ENCODE measurements around the gene RAB11FIP4. TPM values are rescaled to one million over a fixed set of nuclear protein-coding genes. Genes with fewer than 3 reads are reported as not detected.

The RAB11FIP4 gene
- total and polyA plus RNA-seq, 2 of the 13 experiments (the other 11 are each of a cell fraction or from before 2014, with no cell fraction given): 28.0 to 89.3 TPM

- no peak for TF ChIP-seq MLXIP (CRISPR knock-in tag; IDR thresholded peaks at IDR 0.05; ENCODE audit: borderline replicate concordance)
- no peak for TF ChIP-seq TBL1XR1 (IDR thresholded peaks at IDR 0.05; ENCODE audit: borderline replicate concordance, low read length, partially characterized antibody)
- TF ChIP-seq ZNF691 (CRISPR knock-in tag; IDR thresholded peaks at IDR 0.05; ENCODE audit: borderline replicate concordance, low read depth): no peak
- no peak for TF ChIP-seq MAFK (conservative IDR thresholded peaks at IDR 0.05 in 1 of 2, IDR thresholded peaks at IDR 0.05 in 1 of 2; ENCODE audit: low read length in 2 of 2)
- no peak for TF ChIP-seq DDIT3 (CRISPR knock-in tag; IDR thresholded peaks at IDR 0.05)
- 0 out of 2 replicates have a peak, but pooled peaks have one; percentile 54 for TF ChIP-seq ZNF543 (CRISPR knock-in tag; IDR thresholded peaks at IDR 0.05)
- no peak for TF ChIP-seq PHF20 (CRISPR knock-in tag; IDR thresholded peaks at IDR 0.05)
- TF ChIP-seq SMAD9 (CRISPR knock-in tag; IDR thresholded peaks at IDR 0.05): no peak
- no peak for TF ChIP-seq MLLT10 (CRISPR knock-in tag; IDR thresholded peaks at IDR 0.05)
- no peak for TF ChIP-seq ZNF749 (CRISPR knock-in tag; IDR thresholded peaks at IDR 0.05; ENCODE audit: borderline replicate concordance)
- no peak for TF ChIP-seq ZNF430 (CRISPR knock-in tag; IDR thresholded peaks at IDR 0.05)
- no peak for TF ChIP-seq ZMAT5 (CRISPR knock-in tag; IDR thresholded peaks at IDR 0.05; ENCODE audit: borderline replicate concordance, low read depth)
- TF ChIP-seq MYC (CRISPR knock-in tag; IDR thresholded peaks at IDR 0.05; ENCODE audit: borderline replicate concordance): peak; percentile 53; the same call in 1 of the 2 replicates
- no peak for TF ChIP-seq AGO2 (optimal IDR thresholded peaks at IDR 0.05; ENCODE audit: low read depth, low read length)
- no peak for TF ChIP-seq RFX5 (IDR thresholded peaks at IDR 0.05; ENCODE audit: low read depth, low read length)
- TF ChIP-seq TAF15 (IDR thresholded peaks at IDR 0.05; ENCODE audit: low read depth, low read length, poor library complexity, severe bottlenecking): no peak
- no peak for TF ChIP-seq ZBTB49 (CRISPR knock-in tag; IDR thresholded peaks at IDR 0.05; ENCODE audit: borderline replicate concordance)
- no peak for TF ChIP-seq SIX4 (CRISPR knock-in tag; IDR thresholded peaks at IDR 0.05)
- no peak for TF ChIP-seq THAP8 (CRISPR knock-in tag; IDR thresholded peaks at IDR 0.05; ENCODE audit: borderline replicate concordance)
- no peak for TF ChIP-seq GZF1 (CRISPR knock-in tag; IDR thresholded peaks at IDR 0.05)
- no peak for TF ChIP-seq SATB2 (CRISPR knock-in tag; IDR thresholded peaks at IDR 0.05)
- TF ChIP-seq ETV5 (CRISPR knock-in tag; IDR thresholded peaks at IDR 0.05; ENCODE audit: borderline replicate concordance): peak; percentile 45; the same call in 1 of the 2 replicates
These were observed 76.2 kb downstream of the RAB11FIP4 start (continued) for GRCh38 chr17:31467502-31468256.

Data from HepG2 (cell line).